HG03558 (cell line): ENCODE results near the gene GAB1.
A peak's percentile ranks its signal among the peaks of the same experiment; 100 is the strongest.

ENCODE experiments used
- ATAC-seq: cut with Tn5 transposase; IDR thresholded peaks from one replicate; pipeline ENCODE4 v1.9.1; 2021; ENCODE audit warnings: moderate number of reproducible peaks; ENCODE audit not compliant: unreplicated experiment; ENCODE audit errors: extremely low read depth

The GAB1 gene

GRCh38 chr4:143407474-143407873 lies 70.8 kb downstream of the GAB1 start:
- no peak for ATAC-seq

- no peak for ATAC-seq
Observed at GRCh38 chr4:143407888-143408287, 71.2 kb downstream of the GAB1 start.

- no peak for ATAC-seq
Observed at GRCh38 chr4:143410015-143410414, 73.3 kb downstream of the GAB1 start.

- ATAC-seq: no peak
Observed at GRCh38 chr4:143411527-143412419, 75.1 kb downstream of the GAB1 start.

- no peak for ATAC-seq
Observed at GRCh38 chr4:143412420-143412758, 75.7 kb downstream of the GAB1 start.

- peak; percentile 82 for ATAC-seq
Observed at GRCh38 chr4:143417679-143418403, 81.2 kb downstream of the GAB1 start.

GRCh38 chr4:143420227-143420626 lies 83.6 kb downstream of the GAB1 start:
- ATAC-seq: no peak

- no peak for ATAC-seq
Observed at GRCh38 chr4:143421609-143422008, 84.9 kb downstream of the GAB1 start.

- ATAC-seq: no peak
Observed at GRCh38 chr4:143424276-143424675, 87.6 kb downstream of the GAB1 start.

GRCh38 chr4:143431526-143432257 lies 95.0 kb downstream of the GAB1 start:
- ATAC-seq: no peak

- no peak for ATAC-seq
Observed at GRCh38 chr4:143432258-143432591, 95.5 kb downstream of the GAB1 start.

GRCh38 chr4:143433231-143433630 lies 96.6 kb downstream of the GAB1 start:
- no peak for ATAC-seq

GRCh38 chr4:143435955-143436354 lies 99.3 kb downstream of the GAB1 start:
- no peak for ATAC-seq

- ATAC-seq: no peak
Observed at GRCh38 chr4:143437476-143437875, 100.8 kb downstream of the GAB1 start.

- no peak for ATAC-seq
Observed at GRCh38 chr4:143437937-143438336, 101.3 kb downstream of the GAB1 start.

GRCh38 chr4:143438710-143439109 lies 102.0 kb downstream of the GAB1 start:
- no peak for ATAC-seq

GRCh38 chr4:143441109-143441508 lies 104.4 kb downstream of the GAB1 start:
- no peak for ATAC-seq

- ATAC-seq: no peak
Observed at GRCh38 chr4:143441678-143442077, 105.0 kb downstream of the GAB1 start.

- no peak for ATAC-seq
Observed at GRCh38 chr4:143443728-143444127, 107.1 kb downstream of the GAB1 start.

GRCh38 chr4:143451186-143451585 lies 114.5 kb downstream of the GAB1 start:
- no peak for ATAC-seq

GRCh38 chr4:143455211-143455610 lies 118.5 kb downstream of the GAB1 start:
- no peak for ATAC-seq
